Retinal pigment epithelial cell (primary cell): ENCODE data around the gene KAT7.

Experiments used
- DNase-seq: peaks from one replicate; pipeline ENCODE4 v3.0.0-alpha.2; 2010; ENCODE audit warnings: low read depth
- H3K4me3 ChIP-seq: 2 replicates; pipeline ENCODE4 v1.5.1; 2011; ENCODE audit warnings: mild to moderate bottlenecking, low read length, control low read depth, moderate library complexity
- CTCF ChIP-seq: conservative IDR thresholded peaks from 2 replicates; pipeline ENCODE4 v1.5.1; 2011; ENCODE audit warnings: low read depth, low read length, control low read depth, inconsistent platforms

The KAT7 gene

DNA sequence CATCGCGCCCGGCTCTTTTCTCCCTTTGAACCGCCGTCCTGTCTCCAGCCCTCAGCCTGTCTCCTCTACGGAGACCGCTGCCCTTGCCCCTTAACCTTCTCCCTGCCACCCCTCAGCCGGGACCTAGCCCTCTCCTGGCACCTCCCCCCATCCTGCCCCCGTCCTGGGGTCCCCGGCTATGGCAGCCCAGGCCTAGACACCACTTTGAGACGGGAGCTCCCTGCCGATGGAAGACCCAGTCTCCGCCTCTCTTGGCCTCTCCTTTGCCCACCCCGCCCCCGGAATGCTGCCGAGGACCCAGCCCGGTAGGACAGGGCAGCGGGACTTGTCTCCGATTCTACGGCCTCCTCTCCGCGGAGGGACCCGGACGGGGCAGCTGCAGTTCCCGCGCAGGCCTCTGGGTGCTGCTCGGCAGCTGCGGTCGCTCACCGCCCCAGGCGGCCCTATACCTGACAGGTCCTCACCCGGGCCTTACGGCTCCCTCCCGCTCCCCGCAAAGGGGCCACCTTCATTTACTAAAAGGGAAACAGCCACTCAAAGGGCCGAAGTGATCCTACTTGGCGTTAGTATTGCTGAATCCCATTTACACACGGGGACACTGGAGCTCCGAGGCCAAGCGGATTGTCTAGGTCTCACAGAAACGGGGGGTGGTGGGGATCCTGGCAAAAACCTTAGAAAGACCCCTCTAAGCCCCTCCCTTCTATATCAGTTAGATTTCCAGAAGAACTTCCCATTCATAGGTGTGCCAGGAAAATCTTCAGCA is 92.0 kb downstream of the KAT7 start:
- no peak for DNase-seq
- peak; percentile 95 for TF ChIP-seq CTCF
- H3K4me3 ChIP-seq, result no peak overlapping the region

DNA sequence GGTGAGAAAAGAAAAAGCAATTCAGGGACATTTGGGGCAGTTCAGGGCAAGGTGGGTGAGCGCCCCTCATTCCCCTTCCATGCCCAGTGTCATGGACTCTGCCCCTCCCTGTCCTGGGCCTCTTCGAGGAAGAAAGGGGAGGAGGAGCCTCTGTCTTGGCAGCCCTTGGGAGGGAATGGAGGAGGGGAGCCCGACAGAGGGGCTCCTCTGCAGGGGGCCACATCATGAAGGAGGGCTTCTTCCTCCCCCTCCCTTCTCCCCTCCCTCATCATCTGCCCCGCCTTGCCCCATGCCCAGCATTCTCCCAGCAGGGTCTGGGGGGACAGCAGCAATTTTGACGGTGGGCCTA is 92.5 kb downstream of the KAT7 start:
- no peak for TF ChIP-seq CTCF
- H3K4me3 ChIP-seq, result no peak overlapping the region
- DNase-seq, result no peak

DNA sequence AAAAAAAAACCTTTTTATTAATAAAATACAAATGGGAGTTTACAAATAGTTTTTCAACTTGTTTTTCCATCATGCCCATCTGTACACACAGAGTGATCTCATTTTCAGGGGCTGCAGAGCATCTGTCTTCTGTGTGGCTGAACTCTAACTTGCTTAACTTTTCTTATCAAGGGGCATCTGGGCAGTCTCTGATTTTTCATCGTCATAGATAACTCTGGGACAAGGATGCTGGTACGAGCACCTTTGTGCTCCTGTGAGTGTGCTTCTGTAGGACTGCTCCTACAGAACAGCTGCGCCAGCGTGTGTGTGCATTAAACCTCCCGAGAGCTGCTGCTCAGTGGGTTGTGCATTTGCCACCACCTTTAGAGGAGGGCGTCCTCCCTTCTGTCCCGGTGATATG is 94.0 kb downstream of the KAT7 start:
- H3K4me3 ChIP-seq, result no peak overlapping the region
- no peak for DNase-seq
- no peak for TF ChIP-seq CTCF
